Smooth muscle cell (in vitro differentiated cells): ENCODE measurements around the gene MACIR. TPM values are rescaled to one million over a fixed set of nuclear protein-coding genes. Genes with fewer than 3 reads are reported as not detected.
"Not testable (repeated sequence)": the region's sequence is repeated elsewhere in the genome, so short reads cannot be mapped to it uniquely, and the experiment has no call there.

ENCODE experiments used
- DNase-seq: peaks from one replicate; lab custom pipeline; 2025; ENCODE audit not compliant: unreplicated experiment; lab: John Stamatoyannopoulos, UW
- H2AFZ ChIP-seq: fragments of 200-600 bp; sonication (generic); 2 replicates; pipeline ENCODE4 v1.6.0; 2016; ENCODE audit warnings: antibody characterized with exemption, low read depth, mild to moderate bottlenecking
- H3F3A ChIP-seq: fragments of 200-600 bp; sonication (generic); 2 replicates; pipeline ENCODE4 v1.6.0; 2017; ENCODE audit warnings: antibody characterized with exemption, low read depth
- H3K27ac ChIP-seq: fragments of 200-600 bp; sonication (generic); 2 replicates; pipeline ENCODE4 v1.5.1; 2016; ENCODE audit warnings: low read depth, mild to moderate bottlenecking
- H3K27me3 ChIP-seq: fragments of 200-600 bp; sonication (generic); 2 replicates; pipeline ENCODE4 v1.6.1; 2016; ENCODE audit warnings: low read depth, mild to moderate bottlenecking
- H3K36me3 ChIP-seq: fragments of 200-600 bp; sonication (generic); 2 replicates; pipeline ENCODE4 v1.5.1; 2016; ENCODE audit warnings: low read depth
- H3K4me1 ChIP-seq: fragments of 200-600 bp; sonication (generic); 2 replicates; pipeline ENCODE4 v1.5.1; 2016; ENCODE audit warnings: low read depth
- H3K4me2 ChIP-seq: fragments of 200-600 bp; sonication (generic); 2 replicates; pipeline ENCODE4 v1.6.0; 2016; ENCODE audit warnings: mild to moderate bottlenecking
- H3K4me3 ChIP-seq: fragments of 200-600 bp; sonication (generic); 2 replicates; pipeline ENCODE4 v1.5.1; 2016; ENCODE audit warnings: mild to moderate bottlenecking
- H3K79me2 ChIP-seq: fragments of 200-600 bp; sonication (generic); 2 replicates; pipeline ENCODE4 v1.6.0; 2016; ENCODE audit warnings: low read depth, mild to moderate bottlenecking
- H3K9ac ChIP-seq: fragments of 200-600 bp; sonication (generic); 2 replicates; pipeline ENCODE4 v1.6.0; 2016; ENCODE audit warnings: low read depth
- H3K9me3 ChIP-seq: fragments of 200-600 bp; sonication (generic); replicated peaks from 2 replicates; pipeline ENCODE4 v1.5.1; 2016; ENCODE audit warnings: low read depth
- H4K20me1 ChIP-seq: fragments of 200-600 bp; sonication (generic); 2 replicates; pipeline ENCODE4 v1.6.0; 2016; ENCODE audit warnings: low read depth
- CTCF ChIP-seq: fragments of 200-600 bp; sonication (generic); IDR thresholded peaks from 2 replicates; pipeline ENCODE4 v1.5.1; 2017; ENCODE audit warnings: borderline replicate concordance, mild to moderate bottlenecking, antibody characterized with exemption; ENCODE audit not compliant: insufficient read depth, poor library complexity, severe bottlenecking
- WGBS: methylation state at CpG from one replicate; pipeline ENCODE4 v1.1.7; 2016; ENCODE audit warnings: low lambda C conversion rate; 5-methylcytosine and 5-hydroxymethylcytosine counted together
- polyA plus RNA-seq: library from polyadenylated mRNA; unstranded; fragments of >200 nt; fragmentation: Nextera tagmentation; extraction: Ambion mirVana; gene quantifications from 2 replicates; pipeline ENCODE4 v1.2.1, GENCODE V29; 2016
- total RNA-seq: library from RNA; depleted of rRNA; stranded (reverse); fragments of >200 nt; gene quantifications from 2 replicates; pipeline ENCODE4 v1.2.3, GENCODE V29; 2014

The MACIR gene
- total and polyA plus RNA-seq, 2 experiments from 2014 or later = 6.7 to 24.0 TPM

GRCh38 chr5:103217101-103217500, 41.5 kb upstream of the MACIR start:
- no peak for DNase-seq
- H3K27ac ChIP-seq = peak overlapping the region; percentile 62

DNA sequence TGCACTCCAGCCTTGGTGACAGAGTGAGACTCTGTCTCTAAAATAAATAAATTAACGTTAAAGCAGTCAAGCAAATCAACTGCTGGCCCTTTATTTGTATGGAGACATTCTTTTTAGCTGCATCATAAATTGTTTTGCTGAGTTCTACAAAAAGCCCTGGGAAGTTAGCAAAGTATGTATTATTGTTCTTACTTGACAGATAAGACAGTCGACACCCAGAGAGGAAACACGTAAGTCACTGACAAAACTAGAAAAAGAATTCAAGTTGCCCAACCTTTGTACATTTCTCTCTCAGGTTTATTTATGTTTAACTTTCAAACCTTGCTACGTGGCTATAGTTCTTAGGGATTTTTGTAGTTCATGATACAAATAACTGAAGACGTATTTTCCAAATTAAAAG, 40.4 kb upstream of the MACIR start:
- no peaks in the 10 kb centered on the region for H3K9me3 ChIP-seq
- no peak overlapping the region for H3K9ac ChIP-seq
- H3K4me3 ChIP-seq = no peak overlapping the region
- no peak for DNase-seq
- peak overlapping the region; percentile 62 for H3K27ac ChIP-seq
- no peaks in the 10 kb centered on the region for H3K27me3 ChIP-seq
- H2AFZ ChIP-seq = no peak overlapping the region
- no peaks in the 10 kb centered on the region for H3F3A ChIP-seq
- H3K79me2 ChIP-seq = no peaks in the 10 kb centered on the region
- no peaks in the 10 kb centered on the region for H3K36me3 ChIP-seq
- no peaks in the 10 kb centered on the region for H4K20me1 ChIP-seq
- WGBS = 50% methylated on average over 5 of the region's 5 CpGs
- H3K4me1 ChIP-seq = peaks cover 11% of the 10 kb centered on the region
- peak overlapping the region; percentile 10 for H3K4me2 ChIP-seq
- no peak for TF ChIP-seq CTCF

More at GRCh38 chr5:103217101-103217500, 41.5 kb upstream of the MACIR start:
- Histone ChIP-seq H3K4me1 (peaks cover 11% of the 10 kb centered on the region), H3K9me3 (no peaks in the 10 kb centered on the region), H3K79me2 (no peaks in the 10 kb centered on the region), H3K4me2 (no peak overlapping the region), H3K27me3 (no peaks in the 10 kb centered on the region), H3K4me3 (no peak overlapping the region), H3K36me3 (no peaks in the 10 kb centered on the region), H3F3A (no peaks in the 10 kb centered on the region), H2AFZ (no peak overlapping the region), H3K9ac (no peak overlapping the region), H4K20me1 (no peaks in the 10 kb centered on the region)
- no peak for TF ChIP-seq CTCF

DNA sequence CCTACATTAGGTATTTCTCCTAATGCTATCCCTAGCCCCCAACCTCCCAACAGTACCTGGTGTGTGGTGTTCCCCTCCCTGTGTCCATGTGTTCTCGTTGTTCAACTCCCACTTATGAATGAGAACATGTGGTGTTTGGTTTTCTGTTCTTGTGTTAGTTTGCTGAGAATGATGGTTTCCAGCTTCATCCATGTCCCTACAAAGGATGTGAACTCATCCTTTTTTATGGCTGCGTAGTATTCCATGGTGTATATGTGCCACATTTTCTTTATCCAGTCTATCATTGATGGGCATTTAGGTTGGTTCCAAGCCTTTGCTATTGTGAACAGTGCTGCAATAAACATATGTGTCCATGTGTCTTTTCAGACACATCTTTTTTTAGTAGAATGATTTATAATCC, 39.5 kb upstream of the MACIR start:
- H3K4me2 ChIP-seq, H3K79me2 ChIP-seq, H3K9me3 ChIP-seq, H3K4me1 ChIP-seq, H3K36me3 ChIP-seq, H4K20me1 ChIP-seq, H3K27me3 ChIP-seq, H3K9ac ChIP-seq, H3K27ac ChIP-seq, H3K4me3 ChIP-seq, H3F3A ChIP-seq, H2AFZ ChIP-seq, DNase-seq: not testable (repeated sequence)
- 100% methylated on average over 2 of the region's 2 CpGs for WGBS

DNA sequence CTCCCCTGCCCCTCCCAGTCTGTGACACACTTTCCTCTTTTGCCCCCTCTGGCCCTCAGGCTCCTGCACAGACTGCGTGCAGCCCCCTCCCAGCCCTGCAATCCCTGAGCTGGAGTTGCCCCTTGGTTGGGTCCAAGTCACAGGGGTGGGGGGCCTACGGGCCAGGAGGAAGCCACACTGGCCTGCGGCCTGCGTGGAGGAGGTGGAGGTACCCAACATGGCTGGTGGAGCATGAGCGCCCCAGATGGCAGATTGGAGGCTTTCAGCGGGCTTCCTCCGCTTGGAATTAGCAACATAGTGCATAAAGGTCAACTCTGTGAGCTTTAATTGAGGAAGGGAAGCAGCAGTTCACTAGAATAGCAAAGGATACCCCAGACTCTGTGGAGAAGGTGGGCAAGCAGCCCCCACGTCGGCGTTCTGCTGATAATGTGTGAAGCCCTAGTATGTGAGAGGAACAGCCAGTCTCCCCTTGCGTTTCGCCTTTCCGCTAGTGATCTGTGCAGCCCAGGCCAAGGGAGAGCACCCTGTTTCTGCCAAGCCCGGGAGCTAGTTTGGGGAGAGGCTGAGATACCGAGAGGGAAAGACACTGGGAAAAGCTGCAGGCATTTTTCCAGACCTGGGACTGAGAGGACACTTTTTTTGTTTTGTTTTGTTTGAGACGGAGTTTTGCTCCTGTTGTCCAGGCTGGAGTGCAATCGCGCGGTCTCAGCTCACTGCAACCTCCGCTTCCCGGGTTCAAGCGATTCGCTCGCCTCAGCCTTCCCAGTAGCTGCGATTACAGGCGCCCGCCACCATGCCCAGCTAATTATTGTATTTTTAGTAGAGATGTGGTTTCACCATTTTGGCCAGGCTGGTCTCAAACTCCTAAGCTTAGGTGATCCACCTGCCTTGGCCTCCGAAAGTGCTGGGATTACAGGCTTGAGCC, 35.3 kb upstream of the MACIR start:
- DNase-seq = no peak
- Histone ChIP-seq H3K9ac (no peak overlapping the region), H3K4me3 (no peak overlapping the region), H3K79me2 (no peaks in the 10 kb centered on the region), H3K9me3 (no peaks in the 10 kb centered on the region), H3K4me2 (no peak overlapping the region), H3K27me3 (no peaks in the 10 kb centered on the region), H3K36me3 (no peaks in the 10 kb centered on the region), H4K20me1 (no peaks in the 10 kb centered on the region), H3K27ac (no peak overlapping the region), H2AFZ (no peak overlapping the region), H3K4me1 (no peaks in the 10 kb centered on the region), H3F3A (no peaks in the 10 kb centered on the region)
- TF ChIP-seq CTCF = no peak
- WGBS = 96% methylated on average over 28 of the region's 28 CpGs
